HG03432 (cell line): ENCODE measurements around the gene RBM17.
"Not testable (repeated sequence)": the region's sequence is repeated elsewhere in the genome, so short reads cannot be mapped to it uniquely, and the experiment has no call there.

Source experiments
- ATAC-seq: cut with Tn5 transposase; IDR thresholded peaks from one replicate; pipeline ENCODE4 v1.9.1; 2021; ENCODE audit warnings: mild to moderate bottlenecking, moderate library complexity; ENCODE audit not compliant: unreplicated experiment

Gene RBM17

GRCh38 chr10:6088721-6089333 lies at the start of gene RBM17:
Gene RBM17, plus strand, starts transcription at chr10:6089034. Its CDS starts 8,032 bp downstream, at chr10:6097066.
- ATAC-seq, result peak; percentile 93

GRCh38 chr10:6039711-6040110 lies 49.1 kb upstream of the RBM17 start:
- ATAC-seq, result no peak

GRCh38 chr10:6040205-6040604 lies 48.6 kb upstream of the RBM17 start:
- no peak for ATAC-seq

GRCh38 chr10:6043377-6043776 lies 45.5 kb upstream of the RBM17 start:
- not testable (repeated sequence) for ATAC-seq

GRCh38 chr10:6044060-6044459 lies 44.8 kb upstream of the RBM17 start:
- no peak for ATAC-seq

- ATAC-seq, result peak; percentile 47
Measured at GRCh38 chr10:6044751-6045313, 44.0 kb upstream of the RBM17 start.

GRCh38 chr10:6045314-6045848 lies 43.5 kb upstream of the RBM17 start:
- ATAC-seq, result peak; percentile 30

GRCh38 chr10:6045878-6046772 lies 42.7 kb upstream of the RBM17 start:
- no peak for ATAC-seq

- ATAC-seq, result no peak
Measured at GRCh38 chr10:6046773-6047611, 41.8 kb upstream of the RBM17 start.

GRCh38 chr10:6047847-6048246 lies 41.0 kb upstream of the RBM17 start:
- ATAC-seq, result no peak

GRCh38 chr10:6048281-6049030 lies 40.4 kb upstream of the RBM17 start:
- ATAC-seq, result no peak

- no peak for ATAC-seq
Measured at GRCh38 chr10:6049031-6049400, 39.8 kb upstream of the RBM17 start.

- peak; percentile 75 for ATAC-seq
Measured at GRCh38 chr10:6050801-6051445, 37.9 kb upstream of the RBM17 start.

- ATAC-seq, result peak; percentile 27
Measured at GRCh38 chr10:6052247-6053221, 36.3 kb upstream of the RBM17 start.

- no peak for ATAC-seq
Measured at GRCh38 chr10:6053303-6053702, 35.5 kb upstream of the RBM17 start.

- ATAC-seq, result no peak
Measured at GRCh38 chr10:6053816-6054631, 34.8 kb upstream of the RBM17 start.

- ATAC-seq, result no peak
Measured at GRCh38 chr10:6054884-6055283, 34.0 kb upstream of the RBM17 start.

GRCh38 chr10:6055929-6056328 lies 32.9 kb upstream of the RBM17 start:
- ATAC-seq, result no peak
